ENCODE data around the gene FAF1. TPM values are rescaled to one million over a fixed set of nuclear protein-coding genes. Genes with fewer than 3 reads are reported as not detected.

FAF1 gene
- total RNA-seq, 1 experiment from 2014 or later = 109 TPM

DNA sequence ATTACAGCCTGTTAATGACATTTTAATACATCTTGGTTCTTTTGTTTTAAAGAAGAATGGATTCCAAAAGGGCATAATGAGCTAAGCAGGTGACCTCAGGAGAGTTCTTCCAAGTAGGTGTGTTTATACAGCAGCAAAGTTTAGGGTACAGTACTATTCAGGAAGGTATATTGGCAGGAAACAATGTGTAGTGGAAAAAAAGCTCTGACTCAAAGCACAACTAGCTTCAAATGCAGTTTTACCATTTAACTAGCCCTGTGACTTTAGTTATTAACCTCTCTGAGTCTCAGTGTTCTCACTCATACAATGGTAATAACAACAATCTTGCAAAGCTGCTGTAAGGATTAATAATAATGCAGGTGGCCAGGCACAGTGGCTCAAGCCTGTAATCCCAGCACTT, 29.9 kb downstream of the FAF1 start:
- intact Hi-C loops (cut with micrococcal nuclease; ENCODE audit: unreplicated experiment) = no loop called here
- ChIA-PET POLR2A (ENCODE audit: low non-redundant PET) (no interaction called here), CTCF (interaction anchor here (1.3 kb wide), 1 partner anchor 57 kb away, joined by 3 read pairs; no protein-coding TSS in a partner anchor)

DNA sequence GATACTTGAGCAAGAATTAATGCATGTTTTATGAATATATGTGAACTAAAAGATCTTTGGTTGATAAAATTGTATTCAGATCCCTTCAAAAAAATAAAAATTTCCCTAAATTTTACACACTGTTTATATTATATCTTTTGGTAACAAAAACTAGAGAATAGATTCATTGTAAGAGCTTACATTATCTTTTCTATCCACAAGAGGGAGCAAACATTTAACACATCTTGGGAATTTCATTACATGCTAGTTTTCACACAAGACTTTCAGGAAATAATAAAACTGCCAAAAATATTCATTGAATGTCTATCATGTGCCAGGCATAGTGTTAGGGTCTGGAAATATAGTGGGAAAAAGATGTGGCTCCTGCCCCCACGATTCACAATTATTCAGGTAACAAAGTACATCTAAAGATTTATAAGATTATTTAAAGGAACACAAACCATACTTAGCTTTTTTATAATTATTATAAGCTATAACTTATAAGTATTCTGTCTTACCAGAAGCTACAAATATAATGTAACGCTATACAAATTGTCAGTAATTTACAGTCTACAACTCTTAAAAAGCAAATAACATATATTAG, 30.6 kb downstream of the FAF1 start:
- no peaks in the 10 kb centered on the region for H3K36me3 ChIP-seq (ENCODE audit: insufficient read depth, low read length, poor library complexity, severe bottlenecking)
- peaks cover under 1% of the 10 kb centered on the region for H3K9me3 ChIP-seq (ENCODE audit: low read depth, low read length, poor library complexity, severe bottlenecking)
- ChIA-PET POLR2A (ENCODE audit: low non-redundant PET) (interaction anchor here (0.7 kb wide), 1 partner anchor 109 kb away, joined by 3 read pairs; no protein-coding TSS in a partner anchor), CTCF (interaction anchor here (0.6 to 1.3 kb wide), 5 partner anchors 56 to 1144 kb away, joined by 3 to 4 read pairs (median 3); no protein-coding TSS in a partner anchor)
- no TSS peak for BruUV-seq (replicated peaks)
- H3K27me3 ChIP-seq (replicated peaks; ENCODE audit: insufficient read depth, low read depth, low read length, poor library complexity) = no peaks in the 10 kb centered on the region
- H3K4me1 ChIP-seq (ENCODE audit: insufficient read depth, low read length, poor library complexity, severe bottlenecking) = no peaks in the 10 kb centered on the region
- DNase-seq (ENCODE audit: low spot score) = peak; percentile 63
- TF ChIP-seq, protein P1, sequence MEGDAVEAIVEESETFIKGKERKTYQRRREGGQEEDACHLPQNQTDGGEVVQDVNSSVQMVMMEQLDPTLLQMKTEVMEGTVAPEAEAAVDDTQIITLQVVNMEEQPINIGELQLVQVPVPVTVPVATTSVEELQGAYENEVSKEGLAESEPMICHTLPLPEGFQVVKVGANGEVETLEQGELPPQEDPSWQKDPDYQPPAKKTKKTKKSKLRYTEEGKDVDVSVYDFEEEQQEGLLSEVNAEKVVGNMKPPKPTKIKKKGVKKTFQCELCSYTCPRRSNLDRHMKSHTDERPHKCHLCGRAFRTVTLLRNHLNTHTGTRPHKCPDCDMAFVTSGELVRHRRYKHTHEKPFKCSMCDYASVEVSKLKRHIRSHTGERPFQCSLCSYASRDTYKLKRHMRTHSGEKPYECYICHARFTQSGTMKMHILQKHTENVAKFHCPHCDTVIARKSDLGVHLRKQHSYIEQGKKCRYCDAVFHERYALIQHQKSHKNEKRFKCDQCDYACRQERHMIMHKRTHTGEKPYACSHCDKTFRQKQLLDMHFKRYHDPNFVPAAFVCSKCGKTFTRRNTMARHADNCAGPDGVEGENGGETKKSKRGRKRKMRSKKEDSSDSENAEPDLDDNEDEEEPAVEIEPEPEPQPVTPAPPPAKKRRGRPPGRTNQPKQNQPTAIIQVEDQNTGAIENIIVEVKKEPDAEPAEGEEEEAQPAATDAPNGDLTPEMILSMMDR (conservative IDR thresholded peaks at IDR 0.05; ENCODE audit: low read depth, low read length) = peak; percentile 72
- TF ChIP-seq EZH2 (IDR thresholded peaks at IDR 0.05; ENCODE audit: borderline replicate concordance, low read depth, low read length, poor library complexity, severe bottlenecking) = no peak
- H3K4me3 ChIP-seq (ENCODE audit: low read depth, low read length, poor library complexity, severe bottlenecking) = no peak overlapping the region
- no peak overlapping the region for H3K27ac ChIP-seq (ENCODE audit: low read depth, low read length, poor library complexity, severe bottlenecking)
- intact Hi-C loops (cut with micrococcal nuclease; ENCODE audit: unreplicated experiment) = loop anchor here (5.0 to 10.0 kb wide), 2 partner anchors 113 to 255 kb away; no protein-coding TSS in a partner anchor

More for the DNA sequence above, 29.9 kb downstream of the FAF1 start:
- no peaks in the 10 kb centered on the region for H3K9me3 ChIP-seq (ENCODE audit: low read depth, low read length, poor library complexity, severe bottlenecking)
- no peaks in the 10 kb centered on the region for H3K4me1 ChIP-seq (ENCODE audit: insufficient read depth, low read length, poor library complexity, severe bottlenecking)
- no peak overlapping the region for H3K4me3 ChIP-seq (ENCODE audit: low read depth, low read length, poor library complexity, severe bottlenecking)
- TF ChIP-seq EZH2 (IDR thresholded peaks at IDR 0.05; ENCODE audit: borderline replicate concordance, low read depth, low read length, poor library complexity, severe bottlenecking) = no peak
- TF ChIP-seq, protein P1 (conservative IDR thresholded peaks at IDR 0.05; ENCODE audit: low read depth, low read length) = no peak
- BruUV-seq (replicated peaks) = no TSS peak
- no peak for DNase-seq (ENCODE audit: low spot score)
- H3K27ac ChIP-seq (ENCODE audit: low read depth, low read length, poor library complexity, severe bottlenecking) = no peak overlapping the region
- H3K36me3 ChIP-seq (ENCODE audit: insufficient read depth, low read length, poor library complexity, severe bottlenecking) = no peaks in the 10 kb centered on the region
- H3K27me3 ChIP-seq (replicated peaks; ENCODE audit: insufficient read depth, low read depth, low read length, poor library complexity) = no peaks in the 10 kb centered on the region

DNA sequence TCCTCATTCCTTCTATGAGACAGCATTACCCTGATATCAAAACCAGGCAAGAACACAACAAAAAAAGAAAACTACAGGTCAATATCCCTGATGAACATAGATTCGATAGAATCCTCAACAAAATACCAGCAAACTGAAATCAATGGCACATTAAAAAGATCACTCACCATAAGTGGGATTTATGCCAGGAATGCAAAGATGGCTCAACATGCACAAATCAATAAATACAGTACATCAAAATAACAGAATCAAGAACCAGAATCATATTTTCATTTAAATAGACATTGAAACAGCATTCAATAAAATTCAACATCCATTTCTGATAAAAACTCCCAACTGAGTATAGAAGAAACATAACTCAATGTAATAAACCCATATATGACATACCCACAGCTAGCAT, 36.5 kb downstream of the FAF1 start:
- ChIA-PET POLR2A (ENCODE audit: low non-redundant PET) (no interaction called here), CTCF (no interaction called here)
- no peaks in the 10 kb centered on the region for H3K4me1 ChIP-seq (ENCODE audit: insufficient read depth, low read length, poor library complexity, severe bottlenecking)
- BruUV-seq (replicated peaks) = no TSS peak
- no peaks in the 10 kb centered on the region for H3K36me3 ChIP-seq (ENCODE audit: insufficient read depth, low read length, poor library complexity, severe bottlenecking)
- H3K4me3 ChIP-seq (ENCODE audit: low read depth, low read length, poor library complexity, severe bottlenecking) = no peak overlapping the region
- H3K27me3 ChIP-seq (replicated peaks; ENCODE audit: insufficient read depth, low read depth, low read length, poor library complexity) = no peaks in the 10 kb centered on the region
- no peak for DNase-seq (ENCODE audit: low spot score)
- TF ChIP-seq, protein P1 (conservative IDR thresholded peaks at IDR 0.05; ENCODE audit: low read depth, low read length) = no peak
- TF ChIP-seq EZH2 (IDR thresholded peaks at IDR 0.05; ENCODE audit: borderline replicate concordance, low read depth, low read length, poor library complexity, severe bottlenecking) = no peak
- peaks cover 27% of the 10 kb centered on the region for H3K9me3 ChIP-seq (ENCODE audit: low read depth, low read length, poor library complexity, severe bottlenecking)
- intact Hi-C loops (cut with micrococcal nuclease; ENCODE audit: unreplicated experiment) = loop anchor here (10.0 kb wide), 1 partner anchor 261 kb away; no protein-coding TSS in a partner anchor
- H3K27ac ChIP-seq (ENCODE audit: low read depth, low read length, poor library complexity, severe bottlenecking) = no peak overlapping the region
